ENCODE measurements around the gene OR52D1.

DNA sequence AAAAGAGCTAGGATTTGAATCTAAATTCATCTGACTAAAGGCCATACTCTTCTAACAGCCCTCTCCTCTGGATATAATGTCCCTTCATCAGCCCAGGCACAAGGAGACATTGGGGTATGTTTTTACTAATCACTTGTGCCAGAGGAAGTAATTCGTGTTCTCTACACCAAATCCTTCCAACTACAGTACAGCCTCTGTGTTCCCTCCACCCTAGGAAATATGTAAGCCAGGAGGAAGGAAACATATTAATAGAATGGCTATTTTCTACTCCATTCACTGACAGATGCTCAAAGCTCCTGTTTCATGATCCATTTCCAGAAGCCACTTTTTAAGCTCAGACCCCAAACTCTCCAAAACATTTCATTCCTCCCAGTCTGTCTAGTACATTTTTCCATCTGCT lies 40.0 kb downstream of the OR52D1 start:
- no peak for TF ChIP-seq ZFX (IDR thresholded peaks at IDR 0.05)
- TF ChIP-seq, protein P1, sequence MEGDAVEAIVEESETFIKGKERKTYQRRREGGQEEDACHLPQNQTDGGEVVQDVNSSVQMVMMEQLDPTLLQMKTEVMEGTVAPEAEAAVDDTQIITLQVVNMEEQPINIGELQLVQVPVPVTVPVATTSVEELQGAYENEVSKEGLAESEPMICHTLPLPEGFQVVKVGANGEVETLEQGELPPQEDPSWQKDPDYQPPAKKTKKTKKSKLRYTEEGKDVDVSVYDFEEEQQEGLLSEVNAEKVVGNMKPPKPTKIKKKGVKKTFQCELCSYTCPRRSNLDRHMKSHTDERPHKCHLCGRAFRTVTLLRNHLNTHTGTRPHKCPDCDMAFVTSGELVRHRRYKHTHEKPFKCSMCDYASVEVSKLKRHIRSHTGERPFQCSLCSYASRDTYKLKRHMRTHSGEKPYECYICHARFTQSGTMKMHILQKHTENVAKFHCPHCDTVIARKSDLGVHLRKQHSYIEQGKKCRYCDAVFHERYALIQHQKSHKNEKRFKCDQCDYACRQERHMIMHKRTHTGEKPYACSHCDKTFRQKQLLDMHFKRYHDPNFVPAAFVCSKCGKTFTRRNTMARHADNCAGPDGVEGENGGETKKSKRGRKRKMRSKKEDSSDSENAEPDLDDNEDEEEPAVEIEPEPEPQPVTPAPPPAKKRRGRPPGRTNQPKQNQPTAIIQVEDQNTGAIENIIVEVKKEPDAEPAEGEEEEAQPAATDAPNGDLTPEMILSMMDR (conservative IDR thresholded peaks at IDR 0.05) = no peak

Measured in C4-2B (cell line).